ENCODE data around the gene EXOSC1. TPM values are rescaled to one million over a fixed set of nuclear protein-coding genes. Genes with fewer than 3 reads are reported as not detected.
A peak's percentile ranks its signal among the peaks of the same experiment; 100 is the strongest.

Gene EXOSC1
- total RNA-seq, 1 donor from 2014 or later: 36.1 TPM

- Mint-ChIP-seq H3K4me3 (peak overlapping the region; percentile 47), H3K27me3 (no peaks in the 10 kb centered on the region), H3K9me3 (no peaks in the 10 kb centered on the region), H3K27ac (no peak overlapping the region), H3K36me3 (peaks cover 18% of the 10 kb centered on the region), H3K4me1 (ENCODE audit: unreplicated experiment) (peaks cover 20% of the 10 kb centered on the region)
- DNase-seq (ENCODE audit: extremely low spot score, unreplicated experiment): no peak
- no peak for TF ChIP-seq CTCF (conservative IDR thresholded peaks at IDR 0.05)
Measured at GRCh38 chr10:97450828-97451227, 5.0 kb upstream of the EXOSC1 start.

- peak overlapping the region; percentile 85 for H3K27ac Mint-ChIP-seq
- peak overlapping the region; percentile 98 for H3K4me3 Mint-ChIP-seq
- H3K36me3 Mint-ChIP-seq: peaks cover 8% of the 10 kb centered on the region
- no peaks in the 10 kb centered on the region for H3K27me3 Mint-ChIP-seq
- no peak for TF ChIP-seq CTCF (conservative IDR thresholded peaks at IDR 0.05)
- H3K4me1 Mint-ChIP-seq (ENCODE audit: unreplicated experiment): peaks cover 16% of the 10 kb centered on the region
- H3K9me3 Mint-ChIP-seq: no peaks in the 10 kb centered on the region
- DNase-seq (ENCODE audit: extremely low spot score, unreplicated experiment): no peak
Measured at GRCh38 chr10:97445357-97445721, 467 bp downstream of the EXOSC1 start.

- H3K27me3 Mint-ChIP-seq: no peaks in the 10 kb centered on the region
- H3K27ac Mint-ChIP-seq: no peak overlapping the region
- H3K4me3 Mint-ChIP-seq: peak overlapping the region; percentile 98
- peaks cover 8% of the 10 kb centered on the region for H3K36me3 Mint-ChIP-seq
- no peaks in the 10 kb centered on the region for H3K9me3 Mint-ChIP-seq
- peaks cover 12% of the 10 kb centered on the region for H3K4me1 Mint-ChIP-seq (ENCODE audit: unreplicated experiment)
- TF ChIP-seq CTCF (conservative IDR thresholded peaks at IDR 0.05): no peak
- no peak for DNase-seq (ENCODE audit: extremely low spot score, unreplicated experiment)
Measured at GRCh38 chr10:97444212-97444611, 1.6 kb downstream of the EXOSC1 start.

GRCh38 chr10:97442277-97442676, 3.5 kb downstream of the EXOSC1 start:
- peaks cover 6% of the 10 kb centered on the region for H3K4me1 Mint-ChIP-seq (ENCODE audit: unreplicated experiment)
- no peak overlapping the region for H3K27ac Mint-ChIP-seq
- H3K4me3 Mint-ChIP-seq: no peak overlapping the region
- no peaks in the 10 kb centered on the region for H3K27me3 Mint-ChIP-seq
- TF ChIP-seq CTCF (conservative IDR thresholded peaks at IDR 0.05): no peak
- DNase-seq (ENCODE audit: extremely low spot score, unreplicated experiment): no peak
- no peaks in the 10 kb centered on the region for H3K9me3 Mint-ChIP-seq
- H3K36me3 Mint-ChIP-seq: peaks cover 8% of the 10 kb centered on the region

- peaks cover 15% of the 10 kb centered on the region for H3K36me3 Mint-ChIP-seq
- no peaks in the 10 kb centered on the region for H3K4me1 Mint-ChIP-seq (ENCODE audit: unreplicated experiment)
- no peak overlapping the region for H3K27ac Mint-ChIP-seq
- no peaks in the 10 kb centered on the region for H3K9me3 Mint-ChIP-seq
- H3K27me3 Mint-ChIP-seq: no peaks in the 10 kb centered on the region
- DNase-seq (ENCODE audit: extremely low spot score, unreplicated experiment): no peak
- no peak overlapping the region for H3K4me3 Mint-ChIP-seq
- no peak for TF ChIP-seq CTCF (conservative IDR thresholded peaks at IDR 0.05)
Measured at GRCh38 chr10:97435211-97435610, 10.6 kb downstream of the EXOSC1 start.

GRCh38 chr10:97434557-97434956, 11.2 kb downstream of the EXOSC1 start:
- H3K27me3 Mint-ChIP-seq: no peaks in the 10 kb centered on the region
- TF ChIP-seq CTCF (conservative IDR thresholded peaks at IDR 0.05): no peak
- no peak overlapping the region for H3K4me3 Mint-ChIP-seq
- no peak for DNase-seq (ENCODE audit: extremely low spot score, unreplicated experiment)
- H3K9me3 Mint-ChIP-seq: no peaks in the 10 kb centered on the region
- no peak overlapping the region for H3K27ac Mint-ChIP-seq
- H3K36me3 Mint-ChIP-seq: peaks cover 13% of the 10 kb centered on the region
- no peaks in the 10 kb centered on the region for H3K4me1 Mint-ChIP-seq (ENCODE audit: unreplicated experiment)
